Heart left ventricle (tissue), 16 donors: ENCODE data around the gene WASF3. TPM values are rescaled to one million over a fixed set of nuclear protein-coding genes. Genes with fewer than 3 reads are reported as not detected.
"Not testable (repeated sequence)": the region's sequence is repeated elsewhere in the genome, so short reads cannot be mapped to it uniquely, and the experiment has no call there.

Experiments used
- ATAC-seq, 4 donors: fragments of 200-7000 bp; cut with Tn5 transposase; one replicate each; pipeline ENCODE4 v1.9.1; 2020 to 2022; ENCODE audit warnings: moderate library complexity in 4 of 4, mild to moderate bottlenecking in 3 of 4, moderate number of reproducible peaks in 1 of 4
- DNase-seq, 5 donors: peaks; one replicate each; pipeline ENCODE4 v3.0.0-alpha.2; 2020
- H3K27ac ChIP-seq, 12 donors: fragments of 200-600 bp; sonication (generic) in 4 of 12; one replicate each; pipeline versions ENCODE4 v1.5.0 to v1.8.0; 2016 to 2022; ENCODE audit warnings: mild to moderate bottlenecking in 2 of 12
- H3K27me3 ChIP-seq, 9 donors: fragments of 200-600 bp; sonication (generic) in 2 of 9; one replicate each; pipeline versions ENCODE4 v1.5.1 to v1.8.0; 2016 to 2022; ENCODE audit warnings: mild to moderate bottlenecking in 3 of 9
- H3K36me3 ChIP-seq, 9 donors: fragments of 200-600 bp; sonication (generic) in 2 of 9; one replicate each; pipeline versions ENCODE4 v1.5.0 to v1.8.0; 2018 to 2022; ENCODE audit warnings: mild to moderate bottlenecking in 2 of 9
- H3K4me1 ChIP-seq, 12 donors: fragments of 200-600 bp; sonication (generic) in 4 of 12; one replicate each; pipeline versions ENCODE4 v1.5.0 to v1.8.0; 2016 to 2022; ENCODE audit warnings: mild to moderate bottlenecking in 3 of 12
- H3K4me3 ChIP-seq, 12 donors: fragments of 200-600 bp; sonication (generic) in 4 of 12; one replicate each; pipeline versions ENCODE4 v1.5.0 to v1.8.0; 2017 to 2022; ENCODE audit warnings: mild to moderate bottlenecking in 9 of 12, moderate library complexity in 4 of 12
- H3K9me3 ChIP-seq, 12 donors: fragments of 200-600 bp; sonication (generic) in 4 of 12; one replicate each; pipeline versions ENCODE4 v1.5.0 to v1.8.0; 2016 to 2022; ENCODE audit warnings: mild to moderate bottlenecking in 1 of 12
- POLR2A ChIP-seq, 2 donors: fragments of 450-650 bp; IDR thresholded peaks; one replicate each; pipeline ENCODE4 v1.6.1; 2017; ENCODE audit warnings: antibody characterized with exemption in 2 of 2, mild to moderate bottlenecking in 2 of 2, moderate library complexity in 2 of 2
- WGBS, 4 donors: extraction: QIAGEN DNeasy Blood & Tissue Kit in 2 of 4; methylation state at CpG; one replicate each; pipeline versions ENCODE4 v1.1.5 to v1.1.7; 2013 to 2018; 5-methylcytosine and 5-hydroxymethylcytosine counted together
- intact Hi-C, 10 donors: fragments of 100-400 bp; cut with DNase I; formaldehyde crosslinking; loops; one replicate each; pipeline versions ENCODE4 v1.11.1 to v1.14.2; 2022
- polyA plus RNA-seq, 2 donors: library from polyadenylated mRNA; stranded (reverse); fragments of 200-250 nt; gene quantifications; one replicate each; pipeline ENCODE4 v1.2.3, GENCODE V29; 2013
- total RNA-seq, 9 donors: library from RNA; depleted of rRNA in 2 of 9; stranded (reverse); fragments of >200 nt in 2 of 9; fragmentation: NEBNext Ultra II Directional in 3 of 9; extraction: Animal tissue kit (Norgen Biotek cat#: 25700) in 3 of 9; gene quantifications; one replicate each; pipeline versions ENCODE4 v1.1.0 to v1.2.4, GENCODE V29; 2016 to 2023
- TF ChIP-seq, protein P1 (sequence below), 12 donors: fragments of 200-600 bp; sonication (generic) in 4 of 12; IDR thresholded peaks; one replicate each; pipeline versions ENCODE4 v1.5.0 to v1.8.0; 2018 to 2022; ENCODE audit warnings: antibody characterized with exemption in 12 of 12, mild to moderate bottlenecking in 5 of 12
- donor health status: ischemic (EF 13 %, LVEDD 7.1; RV severe dilation, severe dysfunction).
- donor health status: healthy with polysubstance abuse.
- donor health status: DM: no; HTN: yes; CAD: no.
- donor health status: DM: no; HTN: no; CAD: no.
- donor health status: ischemic (EF 25% LVEDD 6.9; RV normal size, moderate dysfunction).
- donor health status: ischemic (EF 25% LVEDD 5.7; RV mildly dilated, moderate dysfunction).
- donor health status: healthy.
- donor health status: DM: yes; HTN: yes; CAD: no.
- donor health status: ischemic (EF 35%, LVEDD 5.7; RV mildly dilated, moderate dysfunction).
- donor health status: nonischemic (EF 11% LVEDD 7.7; RV severe dilation, severe dysfunction).
- donor health status: DM: yes; HTN: yes; CAD: no.
- donor health status: PGD.
- donor health status: ischemic (EF 29% LVEDD 5.4; RV normal size, mild dysfunction).
- donor health status: nonischemic (EF 23%, LVEDD 6.1; RV moderate dilation, normal function).

WASF3 gene
- total and polyA plus RNA-seq, 11 donors = 3.4 to 14.9 (median 10.0) TPM

DNA sequence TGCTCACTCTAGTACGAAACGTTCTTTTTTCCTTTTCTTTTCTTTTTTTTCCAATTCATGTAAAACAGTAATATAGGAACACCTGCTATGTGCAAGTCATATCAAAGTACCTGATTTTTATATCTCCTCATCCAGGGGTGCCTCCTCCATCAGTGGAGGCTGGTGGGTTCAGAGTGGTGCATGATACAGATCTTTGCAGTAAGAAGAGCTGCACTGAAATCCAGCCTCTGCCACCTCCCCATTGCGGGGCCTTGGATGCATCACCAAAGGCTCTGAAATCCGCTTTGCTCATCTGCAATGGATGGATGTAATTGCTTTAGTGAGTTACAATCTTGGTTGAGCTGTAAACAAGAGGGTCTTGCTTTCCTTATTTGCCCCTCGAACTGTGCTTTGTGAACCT is 164.8 kb downstream of the WASF3 start:
- ATAC-seq (no peak), DNase-seq (no peak)
- Histone ChIP-seq H3K4me1 (no peaks in the 10 kb centered on the region), H3K9me3 (no peaks in the 10 kb centered on the region), H3K27me3 (peaks cover 0 to 7% (median 0%) of the 10 kb centered on the region in 9 donors), H3K4me3 (no peak overlapping the region), H3K36me3 (no peaks in the 10 kb centered on the region), H3K27ac (no peak overlapping the region)
- TF ChIP-seq, protein P1, sequence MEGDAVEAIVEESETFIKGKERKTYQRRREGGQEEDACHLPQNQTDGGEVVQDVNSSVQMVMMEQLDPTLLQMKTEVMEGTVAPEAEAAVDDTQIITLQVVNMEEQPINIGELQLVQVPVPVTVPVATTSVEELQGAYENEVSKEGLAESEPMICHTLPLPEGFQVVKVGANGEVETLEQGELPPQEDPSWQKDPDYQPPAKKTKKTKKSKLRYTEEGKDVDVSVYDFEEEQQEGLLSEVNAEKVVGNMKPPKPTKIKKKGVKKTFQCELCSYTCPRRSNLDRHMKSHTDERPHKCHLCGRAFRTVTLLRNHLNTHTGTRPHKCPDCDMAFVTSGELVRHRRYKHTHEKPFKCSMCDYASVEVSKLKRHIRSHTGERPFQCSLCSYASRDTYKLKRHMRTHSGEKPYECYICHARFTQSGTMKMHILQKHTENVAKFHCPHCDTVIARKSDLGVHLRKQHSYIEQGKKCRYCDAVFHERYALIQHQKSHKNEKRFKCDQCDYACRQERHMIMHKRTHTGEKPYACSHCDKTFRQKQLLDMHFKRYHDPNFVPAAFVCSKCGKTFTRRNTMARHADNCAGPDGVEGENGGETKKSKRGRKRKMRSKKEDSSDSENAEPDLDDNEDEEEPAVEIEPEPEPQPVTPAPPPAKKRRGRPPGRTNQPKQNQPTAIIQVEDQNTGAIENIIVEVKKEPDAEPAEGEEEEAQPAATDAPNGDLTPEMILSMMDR (IDR thresholded peaks at IDR 0.05) = no peak
- TF ChIP-seq POLR2A (IDR thresholded peaks at IDR 0.05) = no peak
- intact Hi-C loops = no loop called here
- 77 to 86% (median 83%) methylated on average over 5 of the region's 5 CpGs for WGBS, 4 donors

DNA sequence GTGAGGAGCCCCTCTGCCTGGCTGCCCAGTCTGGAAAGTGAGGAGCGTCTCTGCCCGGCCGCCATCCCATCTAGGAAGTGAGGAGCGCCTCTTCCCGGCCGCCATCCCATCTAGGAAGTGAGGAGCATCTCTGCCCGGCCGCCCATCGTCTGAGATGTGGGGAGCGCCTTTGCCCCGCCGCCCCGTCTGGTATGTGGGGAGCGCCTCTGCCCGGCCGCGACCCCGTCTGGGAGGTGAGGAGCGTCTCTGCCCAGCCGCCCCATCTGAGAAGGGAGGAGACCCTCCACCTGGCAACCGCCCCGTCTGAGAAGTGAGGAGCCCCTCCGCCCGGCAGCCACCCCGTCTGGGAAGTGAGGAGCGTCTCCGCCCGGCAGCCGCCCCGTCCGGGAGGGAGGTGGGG is 166.1 kb downstream of the WASF3 start:
- H3K27ac ChIP-seq, H3K36me3 ChIP-seq, H3K9me3 ChIP-seq, intact Hi-C loops, H3K4me1 ChIP-seq, ATAC-seq, H3K27me3 ChIP-seq, H3K4me3 ChIP-seq, DNase-seq: not testable (repeated sequence)
- WGBS, 4 donors = 94 to 98% methylated on average over 14 of the region's 31 CpGs; no CpG with 5 or more reads in 2 of the 4 donors

DNA sequence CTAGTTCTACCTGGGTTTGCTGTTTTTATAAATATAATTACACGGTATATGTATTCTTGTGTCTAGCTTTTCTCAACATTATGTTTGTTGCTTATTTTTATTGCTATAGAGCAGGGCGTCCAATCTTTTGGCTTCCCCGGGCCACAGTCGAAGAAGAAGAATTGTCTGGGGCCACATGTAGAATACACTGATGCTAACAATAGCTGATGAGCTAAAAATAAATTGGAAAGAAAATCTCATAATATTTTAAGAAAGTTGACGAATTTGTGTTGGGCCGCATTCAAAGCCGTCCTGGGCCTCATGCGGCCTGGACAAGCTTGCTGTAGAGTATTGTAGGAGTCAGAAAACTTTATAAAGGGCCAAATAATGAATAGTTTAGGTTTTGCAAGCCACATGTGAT is 169.2 kb downstream of the WASF3 start:
- no peaks in the 10 kb centered on the region for H3K4me1 ChIP-seq
- peak in 1 of 4 donors; percentile 22 for ATAC-seq
- 78 to 90% (median 84%) methylated on average over 8 of the region's 8 CpGs for WGBS, 4 donors
- H3K27me3 ChIP-seq = no peaks in the 10 kb centered on the region
- DNase-seq = no peak
- H3K36me3 ChIP-seq = no peaks in the 10 kb centered on the region
- intact Hi-C loops = no loop called here
- H3K27ac ChIP-seq = no peak overlapping the region
- H3K9me3 ChIP-seq = no peaks in the 10 kb centered on the region
- H3K4me3 ChIP-seq = no peak overlapping the region
- TF ChIP-seq, protein P1 (IDR thresholded peaks at IDR 0.05) = no peak
- no peak for TF ChIP-seq POLR2A (IDR thresholded peaks at IDR 0.05)

DNA sequence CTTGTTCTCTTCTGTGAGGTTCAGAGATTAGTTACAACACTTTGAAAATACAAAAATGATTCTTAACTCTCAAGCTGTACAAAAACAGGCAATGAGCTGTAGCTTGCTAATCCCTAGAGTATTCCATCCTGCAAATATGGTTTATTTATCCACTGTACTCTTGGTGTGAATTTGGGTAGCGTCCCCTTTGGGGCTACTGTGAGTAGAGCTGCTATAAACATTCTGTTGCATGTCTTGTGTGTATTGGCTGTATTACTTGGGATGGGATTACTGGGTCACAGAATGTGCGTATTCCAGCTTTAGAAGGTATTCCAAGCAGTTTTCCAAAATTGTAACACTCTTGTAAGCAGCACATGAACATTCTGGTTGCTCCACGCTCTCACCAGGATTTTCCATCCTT is 169.6 kb downstream of the WASF3 start:
- intact Hi-C loops = no loop called here
- peak in 1 of 4 donors; percentile 50 for ATAC-seq
- Histone ChIP-seq H3K9me3 (no peaks in the 10 kb centered on the region), H3K4me1 (no peaks in the 10 kb centered on the region), H3K27ac (peak overlapping the region in 1 of 12 donors; percentile 17), H3K36me3 (no peaks in the 10 kb centered on the region), H3K4me3 (no peak overlapping the region), H3K27me3 (no peaks in the 10 kb centered on the region)
- 75 to 86% (median 80%) methylated on average over 3 of the region's 3 CpGs for WGBS, 4 donors
- DNase-seq = no peak
- no peak for TF ChIP-seq POLR2A (IDR thresholded peaks at IDR 0.05)
- TF ChIP-seq, protein P1 (IDR thresholded peaks at IDR 0.05) = no peak

DNA sequence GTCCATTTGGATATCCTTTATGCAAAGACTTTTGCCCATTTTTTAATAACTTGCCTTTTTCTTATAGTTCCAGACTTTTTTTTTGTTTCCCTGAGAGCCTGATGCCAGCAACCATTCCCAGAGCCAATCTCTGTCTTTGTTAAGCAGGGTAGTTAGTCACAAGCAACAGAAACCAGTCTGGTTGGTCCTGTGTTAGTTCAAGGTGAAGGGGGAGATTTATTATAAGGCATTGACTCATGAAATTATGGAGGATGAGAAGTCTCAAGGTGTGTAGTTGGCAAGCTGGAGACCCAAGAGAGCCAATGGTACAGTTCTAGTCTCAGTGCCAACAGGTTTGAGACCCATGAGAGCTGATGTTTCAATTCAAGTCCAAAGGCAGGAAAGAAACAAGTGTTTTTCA is 170.2 kb downstream of the WASF3 start:
- intact Hi-C loops = no loop called here
- H3K27ac ChIP-seq = peak overlapping the region in 2 of 12 donors; percentile 17 to 53

More for the DNA sequence above, 170.2 kb downstream of the WASF3 start:
- ATAC-seq (no peak), DNase-seq (no peak)
- no peaks in the 10 kb centered on the region for H3K4me1 ChIP-seq
- H3K27me3 ChIP-seq = no peaks in the 10 kb centered on the region
- H3K9me3 ChIP-seq = no peaks in the 10 kb centered on the region
- no peaks in the 10 kb centered on the region for H3K36me3 ChIP-seq
- TF ChIP-seq, protein P1 (IDR thresholded peaks at IDR 0.05) = no peak
- no peak for TF ChIP-seq POLR2A (IDR thresholded peaks at IDR 0.05)
- no peak overlapping the region for H3K4me3 ChIP-seq
